ENCODE measurements around the gene PGR.

- TF ChIP-seq CTCF (conservative IDR thresholded peaks at IDR 0.05) (no peak), ZFX (IDR thresholded peaks at IDR 0.05) (no peak)
Observed at GRCh38 chr11:101053492-101053891, 76.1 kb downstream of the PGR start.

Measured in C4-2B (cell line).